ENCODE data around the gene GPHA2.

Gene GPHA2

GRCh38 chr11:64891215-64891848 is 44.4 kb downstream of the GPHA2 start:
- no peak for DNase-seq (ENCODE audit: low spot score)

GRCh38 chr11:64890522-64890939 is 45.2 kb downstream of the GPHA2 start:
- DNase-seq (ENCODE audit: low spot score): no peak

- no peak for DNase-seq (ENCODE audit: low spot score)
These were observed 46.8 kb downstream of the GPHA2 start for GRCh38 chr11:64888729-64889511.

GRCh38 chr11:64888406-64888728 is 47.3 kb downstream of the GPHA2 start:
- no peak for DNase-seq (ENCODE audit: low spot score)

- DNase-seq (ENCODE audit: low spot score): peak; percentile 81
These were observed 47.8 kb downstream of the GPHA2 start for GRCh38 chr11:64887757-64888405.

GRCh38 chr11:64887234-64887756 is 48.4 kb downstream of the GPHA2 start:
- no peak for DNase-seq (ENCODE audit: low spot score)

GRCh38 chr11:64885367-64886286 is 50.1 kb downstream of the GPHA2 start:
- no peak for DNase-seq (ENCODE audit: low spot score)
